Skeletal muscle tissue (tissue), 4 donors: Measurements from ENCODE around the gene NUDT15. TPM values are rescaled to one million over a fixed set of nuclear protein-coding genes. Genes with fewer than 3 reads are reported as not detected.

Experiments
- H3K27ac ChIP-seq: one replicate; pipeline ENCODE4 v1.7.0; 2013; ENCODE audit warnings: mild to moderate bottlenecking, low read depth, low read length, inconsistent platforms
- H3K27me3 ChIP-seq, 3 donors: one replicate each; pipeline ENCODE4 v1.7.0; 2013; ENCODE audit warnings: low read length in 3 of 3; ENCODE audit not compliant: control insufficient read depth in 3 of 3, insufficient read depth in 3 of 3
- H3K36me3 ChIP-seq, 3 donors: one replicate each; pipeline ENCODE4 v1.7.0; 2013; ENCODE audit warnings: low read length in 3 of 3; ENCODE audit not compliant: control insufficient read depth in 3 of 3, insufficient read depth in 3 of 3
- H3K4me1 ChIP-seq, 3 donors: one replicate each; pipeline ENCODE4 v1.7.0; 2013; ENCODE audit warnings: low read length in 3 of 3, mild to moderate bottlenecking in 3 of 3; ENCODE audit not compliant: control insufficient read depth in 3 of 3, insufficient read depth in 3 of 3
- H3K4me3 ChIP-seq, 3 donors: one replicate each; pipeline ENCODE4 v1.7.0; 2013; ENCODE audit warnings: low read length in 3 of 3
- H3K9ac ChIP-seq, 3 donors: one replicate each; pipeline ENCODE4 v1.7.0; 2013; ENCODE audit warnings: low read length in 3 of 3, mild to moderate bottlenecking in 3 of 3, moderate library complexity in 2 of 3, low read depth in 1 of 3
- H3K9me3 ChIP-seq, 3 donors: one replicate each; pipeline ENCODE4 v1.7.0; 2013; ENCODE audit warnings: low read length in 3 of 3; ENCODE audit not compliant: control insufficient read depth in 3 of 3
- total RNA-seq: library from RNA; depleted of rRNA; stranded (reverse); fragments of >200 nt; gene quantifications from one replicate; pipeline ENCODE4 v1.2.3, GENCODE V29; 2014
- donor health status: Osteomylitis.

The NUDT15 gene
- total RNA-seq, 1 donor from 2014 or later, result 7.3 TPM

- peak overlapping the region in 1 of 3 donors; percentile 98 for H3K9ac ChIP-seq
- H3K36me3 ChIP-seq, result no peaks in the 10 kb centered on the region
- H3K27ac ChIP-seq, result no peak overlapping the region
- peaks cover 22 to 39% (median 38%) of the 10 kb centered on the region in 3 donors for H3K4me1 ChIP-seq
- H3K27me3 ChIP-seq, result no peaks in the 10 kb centered on the region
- H3K9me3 ChIP-seq, result no peaks in the 10 kb centered on the region
- H3K4me3 ChIP-seq, result peak overlapping the region; percentile 88 to 98 (median 91)
These were observed 56.1 kb downstream of the NUDT15 start for GRCh38 chr13:48093588-48093987.

- Histone ChIP-seq H3K9ac (peak overlapping the region; percentile 95 to 98 (median 96)), H3K36me3 (no peaks in the 10 kb centered on the region), H3K9me3 (no peaks in the 10 kb centered on the region), H3K4me3 (peak overlapping the region; percentile 88 to 98 (median 91)), H3K4me1 (peaks cover 22 to 36% (median 35%) of the 10 kb centered on the region in 3 donors), H3K27me3 (no peaks in the 10 kb centered on the region), H3K27ac (peak overlapping the region; percentile 94)
These were observed 56.9 kb downstream of the NUDT15 start for GRCh38 chr13:48094404-48094780.

DNA sequence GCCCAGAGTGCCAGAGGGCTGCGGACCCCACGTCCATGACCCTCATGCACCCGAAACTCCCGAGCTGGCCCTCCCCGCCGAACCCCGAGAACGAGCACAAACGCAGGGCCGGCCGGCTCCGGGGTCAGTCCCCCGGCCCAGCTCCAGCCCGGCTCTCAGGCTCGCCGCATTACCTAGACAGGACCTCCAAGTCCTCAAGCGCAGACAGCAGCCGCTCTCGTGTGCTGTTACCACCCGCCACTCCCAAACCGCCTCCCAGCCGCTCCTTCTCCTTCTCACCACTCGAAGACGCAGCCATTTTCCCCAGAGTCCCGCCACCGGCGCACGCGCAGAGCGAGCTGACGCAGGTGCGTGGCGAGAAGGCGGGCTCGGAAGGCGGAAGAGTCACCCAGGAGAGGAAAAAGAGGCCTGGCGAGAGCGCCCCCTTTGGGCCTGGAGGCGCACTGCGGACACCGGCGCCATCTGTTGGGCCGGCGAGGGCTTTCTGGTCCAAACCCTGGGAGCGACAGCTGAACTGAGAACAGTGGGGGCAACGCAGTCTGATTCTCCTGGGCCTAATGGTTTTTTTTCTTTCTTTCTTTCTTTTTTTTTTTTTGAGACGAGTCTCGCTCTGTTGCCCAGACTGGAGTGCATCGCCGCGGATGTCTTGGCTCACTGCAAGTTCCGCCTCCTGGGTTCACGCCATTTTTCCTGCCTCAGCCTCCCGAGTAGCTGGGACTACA is 57.4 kb downstream of the NUDT15 start, which contains the start of gene MED4:
Gene MED4 (minus strand): TSS at position 324 of the 722 bp plus-strand sequence. CDS start 26 bp downstream, at position 298.
- Histone ChIP-seq H3K27ac (peak within 1 kb of the TSS; percentile 94), H3K4me3 (peak within 1 kb of the TSS; percentile 88 to 98 (median 91)), H3K9me3 (no peaks in the 10 kb centered on the region), H3K9ac (peak within 1 kb of the TSS; percentile 95 to 98 (median 96)), H3K4me1 (peaks cover 20 to 35% (median 34%) of the 10 kb centered on the region in 3 donors), H3K27me3 (no peaks in the 10 kb centered on the region), H3K36me3 (no peaks in the 10 kb centered on the region)

GRCh38 chr13:48096670-48097069 is 59.1 kb downstream of the NUDT15 start:
- Histone ChIP-seq H3K4me3 (no peak overlapping the region), H3K4me1 (peaks cover 14 to 23% (median 23%) of the 10 kb centered on the region in 3 donors), H3K27ac (no peak overlapping the region), H3K27me3 (no peaks in the 10 kb centered on the region), H3K36me3 (no peaks in the 10 kb centered on the region), H3K9ac (no peak overlapping the region), H3K9me3 (no peaks in the 10 kb centered on the region)

Other genes with a start within 250 kb of the NUDT15 start
- 47.0 TPM for gene SUCLA2, start 36.5 kb upstream of the NUDT15 start, total RNA-seq
- 26.6 TPM for gene MED4, start 57.4 kb downstream of the NUDT15 start, total RNA-seq
- 75.2 TPM for gene ITM2B, start 195.5 kb downstream of the NUDT15 start, total RNA-seq